KMS-11 (cell line): ENCODE measurements around the gene PEMT.

Experiments
- H2AFZ ChIP-seq: fragments of 200-600 bp; sonication (generic); 2 replicates; pipeline ENCODE4 v1.6.1; 2016; ENCODE audit warnings: antibody characterized with exemption, mixed run types, low read depth
- H3K27ac ChIP-seq: fragments of 200-600 bp; sonication (generic); 2 replicates; pipeline ENCODE4 v1.6.1; 2016; ENCODE audit warnings: mild to moderate bottlenecking, mixed run types
- H3K27me3 ChIP-seq: fragments of 200-600 bp; sonication (generic); 2 replicates; pipeline ENCODE4 v1.6.1; 2017; ENCODE audit warnings: mild to moderate bottlenecking, low read depth, mixed run types, moderate library complexity; ENCODE audit not compliant: insufficient read depth
- H3K36me3 ChIP-seq: fragments of 200-600 bp; sonication (generic); 2 replicates; pipeline ENCODE4 v1.6.1; 2017; ENCODE audit warnings: mild to moderate bottlenecking, mixed run types; ENCODE audit not compliant: insufficient read depth
- H3K4me1 ChIP-seq: fragments of 200-600 bp; sonication (generic); 2 replicates; pipeline ENCODE4 v1.6.1; 2016; ENCODE audit warnings: mild to moderate bottlenecking, low read depth, mixed run types; ENCODE audit not compliant: poor library complexity, severe bottlenecking
- H3K4me2 ChIP-seq: fragments of 200-600 bp; sonication (generic); 2 replicates; pipeline ENCODE4 v1.7.0; 2016; ENCODE audit warnings: mild to moderate bottlenecking, mixed run types
- H3K4me3 ChIP-seq: fragments of 200-600 bp; sonication (generic); IDR thresholded peaks from 2 replicates; pipeline ENCODE4 v1.6.1; 2017; ENCODE audit warnings: low read depth, low read length, mixed read lengths; ENCODE audit not compliant: insufficient read depth
- H3K79me2 ChIP-seq: fragments of 200-600 bp; sonication (generic); 2 replicates; pipeline ENCODE4 v1.6.1; 2016; ENCODE audit warnings: low read depth, mixed run types; ENCODE audit not compliant: insufficient read depth
- H3K9ac ChIP-seq: fragments of 200-600 bp; sonication (generic); 2 replicates; pipeline ENCODE4 v1.6.1; 2016; ENCODE audit warnings: mild to moderate bottlenecking, mixed run types
- H4K20me1 ChIP-seq: fragments of 200-600 bp; sonication (generic); 2 replicates; pipeline ENCODE4 v1.6.1; 2016; ENCODE audit warnings: mild to moderate bottlenecking, mixed run types; ENCODE audit not compliant: insufficient read depth
- CTCF ChIP-seq: fragments of 200-600 bp; sonication (generic); conservative IDR thresholded peaks from 2 replicates; pipeline ENCODE4 v1.6.1; 2017; ENCODE audit warnings: low read depth, mild to moderate bottlenecking, antibody characterized with exemption, low read length, moderate library complexity, mixed read lengths

Gene PEMT

GRCh38 chr17:17520599-17521232 is 70.8 kb downstream of the PEMT start:
- no peak overlapping the region for H3K4me3 ChIP-seq
- H3K27me3 ChIP-seq, result no peaks in the 10 kb centered on the region
- no peak overlapping the region for H3K27ac ChIP-seq
- no peaks in the 10 kb centered on the region for H3K4me1 ChIP-seq
- H3K36me3 ChIP-seq, result no peaks in the 10 kb centered on the region
- TF ChIP-seq CTCF, result no peak
- H4K20me1 ChIP-seq, result no peaks in the 10 kb centered on the region
- H2AFZ ChIP-seq, result no peak overlapping the region
- no peak overlapping the region for H3K4me2 ChIP-seq
- H3K79me2 ChIP-seq, result no peaks in the 10 kb centered on the region
- H3K9ac ChIP-seq, result no peak overlapping the region

GRCh38 chr17:17519886-17520285 is 71.6 kb downstream of the PEMT start:
- H3K4me2 ChIP-seq, result no peak overlapping the region
- H3K27ac ChIP-seq, result no peak overlapping the region
- no peaks in the 10 kb centered on the region for H3K4me1 ChIP-seq
- no peaks in the 10 kb centered on the region for H3K79me2 ChIP-seq
- H2AFZ ChIP-seq, result no peak overlapping the region
- H3K9ac ChIP-seq, result no peak overlapping the region
- no peaks in the 10 kb centered on the region for H3K27me3 ChIP-seq
- no peaks in the 10 kb centered on the region for H4K20me1 ChIP-seq
- H3K4me3 ChIP-seq, result no peak overlapping the region
- TF ChIP-seq CTCF, result no peak
- no peaks in the 10 kb centered on the region for H3K36me3 ChIP-seq

GRCh38 chr17:17518951-17519350 is 72.6 kb downstream of the PEMT start:
- H4K20me1 ChIP-seq, result no peaks in the 10 kb centered on the region
- no peak overlapping the region for H2AFZ ChIP-seq
- H3K4me1 ChIP-seq, result no peaks in the 10 kb centered on the region
- TF ChIP-seq CTCF, result no peak
- H3K4me3 ChIP-seq, result no peak overlapping the region
- H3K36me3 ChIP-seq, result no peaks in the 10 kb centered on the region
- H3K27me3 ChIP-seq, result no peaks in the 10 kb centered on the region
- H3K27ac ChIP-seq, result no peak overlapping the region
- no peak overlapping the region for H3K4me2 ChIP-seq
- no peaks in the 10 kb centered on the region for H3K79me2 ChIP-seq
- H3K9ac ChIP-seq, result no peak overlapping the region

GRCh38 chr17:17518014-17518413 is 73.5 kb downstream of the PEMT start:
- TF ChIP-seq CTCF, result no peak
- no peaks in the 10 kb centered on the region for H3K79me2 ChIP-seq
- H3K36me3 ChIP-seq, result no peaks in the 10 kb centered on the region
- H3K27me3 ChIP-seq, result no peaks in the 10 kb centered on the region
- no peaks in the 10 kb centered on the region for H3K4me1 ChIP-seq
- no peak overlapping the region for H3K4me2 ChIP-seq
- no peaks in the 10 kb centered on the region for H4K20me1 ChIP-seq
- no peak overlapping the region for H3K4me3 ChIP-seq
- no peak overlapping the region for H3K9ac ChIP-seq
- no peak overlapping the region for H2AFZ ChIP-seq
- no peak overlapping the region for H3K27ac ChIP-seq
